Adrenal gland (tissue), 5 donors: ENCODE data around the gene ROR1.

Experiments used
- POLR2A ChIP-seq, 2 donors: fragments of 450-650 bp; IDR thresholded peaks; one replicate each; pipeline ENCODE4 v1.6.1; 2017; ENCODE audit warnings: antibody characterized with exemption in 2 of 2, mild to moderate bottlenecking in 2 of 2, moderate library complexity in 1 of 2
- TF ChIP-seq, protein P1 (sequence below), 6 experiments: fragments of 450-650 bp in 4 of 6; fragments of 200-600 bp in 2 of 6; sonication (generic) in 1 of 6; IDR thresholded peaks; 1 replicate in 5 of 6; 2 replicates in 1 of 6; pipeline versions ENCODE4 v1.5.1 to v1.8.0; 2016 to 2021; ENCODE audit warnings: antibody characterized with exemption in 6 of 6, mild to moderate bottlenecking in 2 of 6, moderate library complexity in 1 of 6
- donor health status: DM: no; HTN: no; CAD: no.

DNA sequence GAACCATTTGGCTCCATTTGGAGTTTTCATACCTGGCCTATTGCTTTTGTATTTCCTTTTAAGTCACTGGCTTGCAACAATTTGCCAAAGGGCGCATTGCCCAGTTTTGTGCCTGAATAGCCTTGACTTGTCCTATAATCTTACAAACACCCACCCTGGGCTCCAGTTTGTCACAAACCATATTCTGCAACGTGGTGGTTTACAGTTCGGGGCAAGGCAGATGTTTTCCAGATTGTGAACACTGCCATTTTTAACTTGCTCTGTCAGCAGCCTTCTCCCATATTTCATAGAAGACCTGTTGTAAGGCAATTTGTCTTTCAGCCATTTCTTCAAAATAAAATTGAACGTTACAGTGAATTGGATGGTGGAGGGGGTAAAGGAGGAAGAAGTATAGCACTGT, 376.4 kb downstream of the ROR1 start:
- TF ChIP-seq, protein P1, sequence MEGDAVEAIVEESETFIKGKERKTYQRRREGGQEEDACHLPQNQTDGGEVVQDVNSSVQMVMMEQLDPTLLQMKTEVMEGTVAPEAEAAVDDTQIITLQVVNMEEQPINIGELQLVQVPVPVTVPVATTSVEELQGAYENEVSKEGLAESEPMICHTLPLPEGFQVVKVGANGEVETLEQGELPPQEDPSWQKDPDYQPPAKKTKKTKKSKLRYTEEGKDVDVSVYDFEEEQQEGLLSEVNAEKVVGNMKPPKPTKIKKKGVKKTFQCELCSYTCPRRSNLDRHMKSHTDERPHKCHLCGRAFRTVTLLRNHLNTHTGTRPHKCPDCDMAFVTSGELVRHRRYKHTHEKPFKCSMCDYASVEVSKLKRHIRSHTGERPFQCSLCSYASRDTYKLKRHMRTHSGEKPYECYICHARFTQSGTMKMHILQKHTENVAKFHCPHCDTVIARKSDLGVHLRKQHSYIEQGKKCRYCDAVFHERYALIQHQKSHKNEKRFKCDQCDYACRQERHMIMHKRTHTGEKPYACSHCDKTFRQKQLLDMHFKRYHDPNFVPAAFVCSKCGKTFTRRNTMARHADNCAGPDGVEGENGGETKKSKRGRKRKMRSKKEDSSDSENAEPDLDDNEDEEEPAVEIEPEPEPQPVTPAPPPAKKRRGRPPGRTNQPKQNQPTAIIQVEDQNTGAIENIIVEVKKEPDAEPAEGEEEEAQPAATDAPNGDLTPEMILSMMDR (IDR thresholded peaks at IDR 0.05): no peak
- TF ChIP-seq POLR2A (IDR thresholded peaks at IDR 0.05): no peak
